Astrocyte of the spinal cord (primary cell): ENCODE data around the gene DUSP1.

ENCODE experiments used
- DNase-seq: peaks from one replicate; pipeline ENCODE4 v3.0.0; 2011; ENCODE audit warnings: low read depth, low spot score
- H3K4me3 ChIP-seq: 2 replicates; pipeline ENCODE4 v1.5.1; 2011; ENCODE audit warnings: low read depth, mild to moderate bottlenecking, low read length, moderate library complexity
- in situ Hi-C: cut with HindIII; loops from 2 replicates; pipeline ENCODE4 v1.10.0; 2017; ENCODE audit warnings: low sequenced_read_pairs
- TF ChIP-seq, protein P1 (sequence below): IDR thresholded peaks from 2 replicates; pipeline ENCODE4 v1.5.1; 2012; ENCODE audit warnings: low read depth, mild to moderate bottlenecking, low read length, inconsistent platforms

The DUSP1 gene

DNA sequence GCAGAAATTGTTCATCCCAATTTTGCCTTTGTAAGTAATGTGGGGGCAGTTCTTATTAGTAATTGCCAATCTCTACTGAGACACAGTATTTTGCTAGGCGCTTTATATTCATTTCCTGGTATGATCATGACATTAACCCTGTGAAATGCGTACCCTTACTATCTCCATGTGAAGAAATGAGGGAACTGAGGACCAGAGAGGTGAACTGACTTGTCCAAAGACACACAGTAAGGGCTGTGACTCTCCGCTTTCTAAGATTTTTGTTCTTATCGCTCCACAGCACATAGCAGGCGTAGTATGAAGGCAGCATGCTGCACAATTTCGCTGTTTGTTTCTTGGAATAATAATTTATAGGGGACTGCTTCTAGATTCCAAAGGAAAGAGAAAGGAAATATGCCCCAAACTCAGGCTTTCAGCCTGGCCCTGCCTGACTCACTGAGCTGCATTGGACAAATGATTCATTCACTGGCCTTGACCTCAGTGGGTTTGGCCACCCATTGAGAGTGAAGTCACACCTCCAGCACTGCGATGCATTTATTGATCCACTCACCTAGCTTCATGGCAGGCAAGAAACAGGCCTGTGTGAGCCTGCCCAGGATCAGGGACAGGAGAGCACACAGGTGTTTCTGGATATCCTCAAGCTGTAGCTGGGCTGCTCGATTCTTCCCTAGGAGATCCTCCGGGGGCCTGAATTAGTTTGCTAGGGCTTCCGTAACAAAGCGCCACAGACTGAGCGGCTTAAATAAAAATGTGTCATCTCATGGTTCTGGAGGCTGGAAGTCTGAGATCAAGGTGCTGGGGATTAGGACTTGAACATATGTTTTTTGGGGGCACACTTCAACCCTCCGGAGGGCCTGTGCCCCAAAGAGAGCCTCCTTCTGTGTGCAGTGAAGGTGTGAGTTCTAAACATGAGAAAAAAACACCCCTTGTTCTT is 7.2 kb upstream of the DUSP1 start:
- DNase-seq, result peak; percentile 93
- H3K4me3 ChIP-seq, result peak overlapping the region; percentile 4
- in situ Hi-C loops, result no loop called here
- TF ChIP-seq, protein P1, sequence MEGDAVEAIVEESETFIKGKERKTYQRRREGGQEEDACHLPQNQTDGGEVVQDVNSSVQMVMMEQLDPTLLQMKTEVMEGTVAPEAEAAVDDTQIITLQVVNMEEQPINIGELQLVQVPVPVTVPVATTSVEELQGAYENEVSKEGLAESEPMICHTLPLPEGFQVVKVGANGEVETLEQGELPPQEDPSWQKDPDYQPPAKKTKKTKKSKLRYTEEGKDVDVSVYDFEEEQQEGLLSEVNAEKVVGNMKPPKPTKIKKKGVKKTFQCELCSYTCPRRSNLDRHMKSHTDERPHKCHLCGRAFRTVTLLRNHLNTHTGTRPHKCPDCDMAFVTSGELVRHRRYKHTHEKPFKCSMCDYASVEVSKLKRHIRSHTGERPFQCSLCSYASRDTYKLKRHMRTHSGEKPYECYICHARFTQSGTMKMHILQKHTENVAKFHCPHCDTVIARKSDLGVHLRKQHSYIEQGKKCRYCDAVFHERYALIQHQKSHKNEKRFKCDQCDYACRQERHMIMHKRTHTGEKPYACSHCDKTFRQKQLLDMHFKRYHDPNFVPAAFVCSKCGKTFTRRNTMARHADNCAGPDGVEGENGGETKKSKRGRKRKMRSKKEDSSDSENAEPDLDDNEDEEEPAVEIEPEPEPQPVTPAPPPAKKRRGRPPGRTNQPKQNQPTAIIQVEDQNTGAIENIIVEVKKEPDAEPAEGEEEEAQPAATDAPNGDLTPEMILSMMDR, result no peak

DNA sequence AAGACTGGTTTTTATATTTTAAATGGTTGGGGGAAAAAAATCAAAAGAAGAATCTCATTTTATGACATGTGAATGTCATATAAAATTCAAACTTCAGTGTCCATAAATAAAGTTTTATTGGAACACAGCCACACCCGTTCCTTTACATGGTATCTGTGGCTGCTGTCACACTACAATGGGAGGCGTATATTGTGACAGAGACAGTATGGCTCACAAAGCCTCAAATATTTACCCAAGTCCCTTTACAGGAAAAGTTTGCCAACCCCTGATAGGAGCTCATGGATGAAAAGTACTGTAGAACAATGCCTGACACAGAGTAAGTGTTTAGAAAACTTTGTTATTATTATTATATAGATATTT is 5.2 kb upstream of the DUSP1 start:
- TF ChIP-seq, protein P1, result no peak
- DNase-seq, result no peak
- H3K4me3 ChIP-seq, result no peak overlapping the region
- in situ Hi-C loops, result no loop called here

DNA sequence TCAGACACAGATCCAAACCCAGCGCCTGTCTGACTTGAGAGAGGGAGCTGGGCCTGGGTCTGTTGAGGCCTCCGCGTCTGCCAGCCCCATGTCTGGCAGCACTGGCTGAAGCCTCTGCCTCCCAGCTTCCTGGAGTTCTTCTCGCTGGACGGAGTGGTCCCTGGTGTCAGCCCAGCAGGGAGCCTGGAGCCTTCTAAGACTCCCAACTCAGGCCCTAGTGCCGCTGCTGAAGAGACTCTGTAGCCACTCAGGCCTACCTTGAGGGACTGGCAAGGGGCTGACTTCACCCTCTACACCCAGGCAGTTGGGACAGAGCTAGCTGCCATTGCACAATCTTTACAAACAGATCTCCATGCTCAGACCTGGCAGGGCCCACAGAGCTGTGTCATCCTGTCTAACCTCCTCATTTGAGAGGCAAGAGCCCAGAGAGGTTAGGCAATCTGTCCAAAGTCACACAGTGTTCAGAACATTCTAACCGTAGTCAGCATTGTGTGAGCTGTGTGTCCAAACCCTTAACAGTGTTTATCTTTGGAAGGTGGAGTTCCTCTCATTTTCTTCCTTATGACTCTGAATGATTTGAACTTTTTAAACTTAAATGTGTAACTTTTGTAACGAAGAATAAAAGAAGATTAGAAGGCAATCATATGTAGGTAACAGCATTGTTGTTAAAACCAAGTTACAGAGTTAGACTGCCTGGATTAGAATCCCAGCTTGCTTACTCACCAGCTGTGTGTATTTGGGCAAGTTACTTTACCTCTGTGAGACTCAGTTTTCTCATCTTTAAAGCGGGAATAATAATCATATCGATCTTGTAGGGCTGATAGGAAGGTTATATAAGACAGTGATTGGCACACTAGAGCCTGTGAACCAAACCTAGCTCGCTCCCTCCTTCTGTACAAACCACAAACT is 4.6 kb upstream of the DUSP1 start:
- H3K4me3 ChIP-seq, result no peak overlapping the region
- in situ Hi-C loops, result no loop called here
- DNase-seq, result peak; percentile 63
- TF ChIP-seq, protein P1, result no peak

DNA sequence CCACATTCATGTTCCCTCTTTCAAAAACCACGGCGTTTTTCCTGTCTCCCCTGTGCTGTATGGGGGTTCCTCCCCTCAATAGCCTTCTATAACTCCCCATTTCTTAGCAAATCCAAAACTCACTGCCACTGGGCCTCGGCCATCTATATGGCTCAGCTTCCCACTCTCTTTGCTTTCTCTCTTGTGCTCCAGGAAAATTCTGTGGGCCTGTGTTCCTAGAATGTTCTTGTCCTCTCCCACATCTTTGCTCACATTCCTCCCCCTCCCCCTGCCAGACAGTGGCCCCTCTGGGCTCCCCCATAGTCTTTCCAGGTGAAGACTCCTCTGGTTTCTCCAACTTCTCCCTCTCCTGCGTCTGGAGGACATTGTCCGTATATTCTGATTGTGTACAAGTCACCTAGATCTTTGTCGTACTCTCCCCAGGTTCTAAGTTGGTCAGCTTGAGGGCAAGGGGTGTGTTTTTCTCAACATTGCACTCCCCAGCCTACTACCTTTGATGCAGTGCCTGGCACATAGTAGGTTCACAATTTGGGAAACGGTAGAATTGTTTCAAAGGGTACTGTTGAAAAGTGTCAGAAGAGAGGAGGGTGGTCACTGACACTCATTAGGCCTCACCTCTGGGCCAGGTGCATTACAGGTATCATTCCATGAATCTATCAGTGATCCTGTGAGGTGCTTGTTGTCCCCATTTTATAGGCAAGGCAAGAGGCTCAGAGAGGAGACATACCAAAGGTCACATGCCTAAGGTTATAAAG is 3.7 kb upstream of the DUSP1 start:
- no peak overlapping the region for H3K4me3 ChIP-seq
- TF ChIP-seq, protein P1, result no peak
- in situ Hi-C loops, result no loop called here
- no peak for DNase-seq

DNA sequence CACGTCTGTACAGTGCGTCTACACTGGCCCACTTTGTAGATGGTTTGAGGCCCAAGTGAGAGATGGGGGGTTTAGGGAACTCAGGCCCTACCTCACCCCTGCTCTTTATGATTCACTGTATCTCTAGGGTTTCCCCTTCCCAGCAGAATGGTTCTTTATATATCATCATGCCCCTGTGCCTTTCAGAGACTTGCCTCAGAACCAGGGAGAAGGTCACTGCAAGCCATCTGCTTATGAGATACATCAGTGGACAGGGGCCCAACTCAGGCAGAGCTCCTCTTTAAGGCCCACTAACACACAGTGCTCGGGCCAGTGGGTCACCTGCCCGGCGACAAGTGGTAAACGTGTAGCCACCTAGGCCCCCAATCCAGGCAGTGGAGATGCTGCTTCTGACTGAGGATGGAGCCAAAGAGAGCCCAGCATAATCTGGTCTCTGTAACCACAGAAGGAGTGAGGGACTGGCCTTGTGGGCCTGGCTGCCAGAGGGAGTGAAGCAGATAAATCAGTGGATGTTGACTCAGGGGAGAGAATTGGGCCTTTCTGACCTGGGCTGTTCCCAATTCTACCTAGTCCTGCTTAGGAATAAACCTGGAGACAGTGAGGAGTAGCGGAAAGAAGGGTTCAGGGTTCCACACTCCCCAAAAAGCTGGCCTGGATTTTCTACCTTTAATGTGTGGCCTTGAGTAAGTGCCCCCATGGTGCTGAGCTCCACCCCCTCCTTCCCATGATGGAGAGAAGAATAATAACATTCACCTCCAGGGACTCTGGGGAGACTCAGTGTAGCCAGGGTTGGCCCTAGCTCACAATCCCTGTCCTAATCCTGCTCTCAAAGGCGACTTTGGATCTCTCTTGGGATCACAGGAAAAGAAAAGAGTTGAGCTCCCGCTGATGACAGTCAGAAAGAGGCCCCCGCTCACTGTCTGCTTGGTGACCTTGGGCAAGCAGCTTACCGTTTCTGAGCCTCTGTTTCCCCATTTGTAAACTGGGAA is 2.8 kb upstream of the DUSP1 start:
- peak; percentile 48 for DNase-seq
- in situ Hi-C loops, result no loop called here
- H3K4me3 ChIP-seq, result no peak overlapping the region
- TF ChIP-seq, protein P1, result no peak
